ENCODE measurements around the gene C11orf91.
"Not testable (repeated sequence)": the region's sequence is repeated elsewhere in the genome, so short reads cannot be mapped to it uniquely, and the experiment has no call there.

Gene C11orf91

GRCh38 chr11:33721984-33722383 lies 21.4 kb upstream of the C11orf91 start:
- no peak for DNase-seq (ENCODE audit: low spot score)

- peak; percentile 90 for DNase-seq (ENCODE audit: low spot score)
Measured at GRCh38 chr11:33721426-33721825, 20.8 kb upstream of the C11orf91 start.

GRCh38 chr11:33719587-33719986 lies 19.0 kb upstream of the C11orf91 start:
- DNase-seq (ENCODE audit: low spot score), result no peak

- DNase-seq (ENCODE audit: low spot score), result no peak
Measured at GRCh38 chr11:33718440-33718839, 17.8 kb upstream of the C11orf91 start.

GRCh38 chr11:33716243-33716642 lies 15.6 kb upstream of the C11orf91 start:
- no peak for DNase-seq (ENCODE audit: low spot score)

GRCh38 chr11:33713856-33714398 lies 13.3 kb upstream of the C11orf91 start:
- no peak for DNase-seq (ENCODE audit: low spot score)

GRCh38 chr11:33713151-33713855 lies 12.7 kb upstream of the C11orf91 start:
- DNase-seq (ENCODE audit: low spot score), result no peak

- DNase-seq (ENCODE audit: low spot score), result no peak
Measured at GRCh38 chr11:33712436-33712835, 11.8 kb upstream of the C11orf91 start.

GRCh38 chr11:33709466-33709865 lies 8.8 kb upstream of the C11orf91 start:
- DNase-seq (ENCODE audit: low spot score), result no peak

- DNase-seq (ENCODE audit: low spot score), result no peak
Measured at GRCh38 chr11:33708985-33709384, 8.4 kb upstream of the C11orf91 start.

- not testable (repeated sequence) for DNase-seq (ENCODE audit: low spot score)
Measured at GRCh38 chr11:33707831-33708230, 7.2 kb upstream of the C11orf91 start.

GRCh38 chr11:33706966-33707365 lies 6.3 kb upstream of the C11orf91 start:
- no peak for DNase-seq (ENCODE audit: low spot score)

- DNase-seq (ENCODE audit: low spot score), result no peak
Measured at GRCh38 chr11:33706546-33706945, 5.9 kb upstream of the C11orf91 start.

- DNase-seq (ENCODE audit: low spot score), result no peak
Measured at GRCh38 chr11:33704240-33705002, 3.8 kb upstream of the C11orf91 start.

GRCh38 chr11:33703788-33704187 lies 3.2 kb upstream of the C11orf91 start:
- no peak for DNase-seq (ENCODE audit: low spot score)

- no peak for DNase-seq (ENCODE audit: low spot score)
Measured at GRCh38 chr11:33703234-33703633, 2.6 kb upstream of the C11orf91 start.

GRCh38 chr11:33701302-33702230 lies 940 bp upstream of the C11orf91 start:
- peak; percentile 85 for DNase-seq (ENCODE audit: low spot score)

- no peak for DNase-seq (ENCODE audit: low spot score)
Measured at GRCh38 chr11:33700063-33700501, 544 bp downstream of the C11orf91 start.

GRCh38 chr11:33699515-33700062 lies 1.0 kb downstream of the C11orf91 start:
- DNase-seq (ENCODE audit: low spot score), result no peak

- no peak for DNase-seq (ENCODE audit: low spot score)
Measured at GRCh38 chr11:33698921-33699320, 1.7 kb downstream of the C11orf91 start.

- DNase-seq (ENCODE audit: low spot score), result no peak
Measured at GRCh38 chr11:33697997-33698396, 2.6 kb downstream of the C11orf91 start.

All from kidney capillary endothelial cell (primary cell).